Transverse colon (tissue), 4 donors: ENCODE data around the gene QPCT.

Source experiments
- CTCF ChIP-seq, 5 experiments: fragments of 200-600 bp in 3 of 5; fragments of 450-650 bp in 2 of 5; sonication (generic) in 3 of 5; IDR thresholded peaks; 1 replicate in 2 of 5; 2 replicates in 3 of 5; pipeline ENCODE4 v1.5.1; 2016 to 2017; ENCODE audit warnings: antibody characterized with exemption in 5 of 5, inconsistent platforms in 3 of 5, mild to moderate bottlenecking in 2 of 5, moderate library complexity in 1 of 5
- EP300 ChIP-seq: sonication (generic); formaldehyde crosslinking; IDR thresholded peaks from one replicate; pipeline ENCODE4 v1.6.1; 2017; ENCODE audit warnings: antibody characterized with exemption, low read depth
- POLR2A ChIP-seq: fragments of 450-650 bp; IDR thresholded peaks from one replicate; pipeline ENCODE4 v1.6.1; 2016; ENCODE audit warnings: antibody characterized with exemption, mild to moderate bottlenecking, moderate library complexity
- POLR2AphosphoS5 ChIP-seq, 3 donors: sonication (generic); formaldehyde crosslinking; IDR thresholded peaks; one replicate each; pipeline ENCODE4 v1.6.1; 2016; ENCODE audit warnings: antibody characterized with exemption in 3 of 3

- TF ChIP-seq EP300 (no peak), CTCF (IDR thresholded peaks at IDR 0.05) (no peak), POLR2AphosphoS5 (IDR thresholded peaks at IDR 0.05) (no peak), POLR2A (no peak)
Measured at GRCh38 chr2:37300146-37300545, 44.3 kb upstream of the QPCT start.
